Measurements from ENCODE around the gene CCDC24. TPM values are rescaled to one million over a fixed set of nuclear protein-coding genes. Genes with fewer than 3 reads are reported as not detected.

CCDC24 gene
- total RNA-seq, 2 experiments from 2014 or later: 1.2 to 2.0 TPM

GRCh38 chr1:43974443-43975248 is 16.8 kb upstream of the CCDC24 start, which contains the start of gene ATP6V0B:
Gene ATP6V0B (plus strand): TSS chr1:43974960. CDS start chr1:43975041, 81 bp downstream.
- intact Hi-C loops (cut with DNase I, micrococcal nuclease): loop anchor here (1.0 to 5.0 kb wide), 15 partner anchors 16 to 1518 kb away; partner anchors contain the start of genes CCDC24 (in 2 of the 2), IPO13 (in 2 of the 2), CFAP57 (in 1 of the 2) and DMAP1 (in 1 of the 2)
- H3K4me1 Mint-ChIP-seq: peaks cover 48% of the 10 kb centered on the region
- POLR2A ChIA-PET: interaction anchor here (0.7 to 0.9 kb wide), 2 partner anchors 10 to 325 kb away, joined by 3 read pairs; partner anchors contain the start of gene KDM4A
- DNase-seq (peak; percentile 99), ATAC-seq (peak; percentile 76)
- CTCF ChIA-PET: interaction anchor here (0.5 to 1.5 kb wide), 5 partner anchors 24 to 445 kb away, joined by 3 to 6 read pairs (median 3); no protein-coding TSS in a partner anchor
- no peaks in the 10 kb centered on the region for H3K9me3 Mint-ChIP-seq (ENCODE audit: low read depth)
- H3K36me3 Mint-ChIP-seq (ENCODE audit: low read depth): peaks cover 57% of the 10 kb centered on the region
- H3K4me3 Mint-ChIP-seq: peak within 1 kb of the TSS; percentile 81
- peak within 1 kb of the TSS; percentile 88 for H3K27ac Mint-ChIP-seq
- H3K27me3 Mint-ChIP-seq: no peaks in the 10 kb centered on the region

- no peaks in the 10 kb centered on the region for H3K9me3 Mint-ChIP-seq (ENCODE audit: low read depth)
- H3K27ac Mint-ChIP-seq: peak overlapping the region; percentile 63
- H3K27me3 Mint-ChIP-seq: peaks cover 2% of the 10 kb centered on the region
- intact Hi-C loops (cut with DNase I, micrococcal nuclease): loop anchor here (2.0 to 5.0 kb wide), 3 partner anchors 15 to 523 kb away; partner anchors contain the start of genes CCDC24 (in 1 of the 2), DMAP1 (in 1 of the 2) and HYI (in 1 of the 2)
- ChIA-PET POLR2A (interaction anchor here (0.6 to 0.9 kb wide), 3 partner anchors 11 to 325 kb away, joined by 3 read pairs; partner anchors contain the start of gene KDM4A), CTCF (interaction anchor here (1.0 to 1.5 kb wide), 5 partner anchors 29 to 445 kb away, joined by 3 to 6 read pairs (median 4); partner anchors contain the start of genes ARTN and IPO13)
- H3K4me3 Mint-ChIP-seq: peak overlapping the region; percentile 81
- ATAC-seq (peak; percentile 3), DNase-seq (peak; percentile 45)
- H3K36me3 Mint-ChIP-seq (ENCODE audit: low read depth): peaks cover 57% of the 10 kb centered on the region
- H3K4me1 Mint-ChIP-seq: peaks cover 50% of the 10 kb centered on the region
These were observed 16.0 kb upstream of the CCDC24 start for GRCh38 chr1:43975249-43975961.

GRCh38 chr1:43976045-43976444 is 15.4 kb upstream of the CCDC24 start:
- Mint-ChIP-seq H3K27me3 (peaks cover 5% of the 10 kb centered on the region), H3K9me3 (ENCODE audit: low read depth) (no peaks in the 10 kb centered on the region), H3K4me1 (peaks cover 49% of the 10 kb centered on the region), H3K36me3 (ENCODE audit: low read depth) (peaks cover 59% of the 10 kb centered on the region), H3K4me3 (peak overlapping the region; percentile 81), H3K27ac (peak overlapping the region; percentile 16)
- no peak for DNase-seq
- intact Hi-C loops (cut with DNase I, micrococcal nuclease): loop anchor here in 1 of 2 experiments (5.0 kb wide), 2 partner anchors 236 to 524 kb away; partner anchors contain the start of genes DMAP1 and HYI
- no peak for ATAC-seq
- ChIA-PET CTCF (interaction anchor here (1.1 to 1.4 kb wide), 3 partner anchors 29 to 72 kb away, joined by 3 to 6 read pairs (median 4); partner anchors contain the start of genes ARTN and IPO13), POLR2A (interaction anchor here (0.6 kb wide), 1 partner anchor 16 kb away, joined by 3 read pairs; no protein-coding TSS in a partner anchor)

GRCh38 chr1:43976890-43977289 is 14.5 kb upstream of the CCDC24 start:
- peaks cover 5% of the 10 kb centered on the region for H3K27me3 Mint-ChIP-seq
- ChIA-PET POLR2A (no interaction called here), CTCF (interaction anchor here (1.1 kb wide), 1 partner anchor 71 kb away, joined by 5 read pairs; no protein-coding TSS in a partner anchor)
- H3K4me3 Mint-ChIP-seq: peak overlapping the region; percentile 3
- peaks cover 56% of the 10 kb centered on the region for H3K36me3 Mint-ChIP-seq (ENCODE audit: low read depth)
- no peak for ATAC-seq
- H3K9me3 Mint-ChIP-seq (ENCODE audit: low read depth): no peaks in the 10 kb centered on the region
- H3K27ac Mint-ChIP-seq: no peak overlapping the region
- intact Hi-C loops (cut with DNase I, micrococcal nuclease): loop anchor here in 1 of 2 experiments (5.0 kb wide), 2 partner anchors 235 to 525 kb away; partner anchors contain the start of genes DMAP1 and HYI
- H3K4me1 Mint-ChIP-seq: peaks cover 46% of the 10 kb centered on the region
- no peak for DNase-seq

GRCh38 chr1:43977376-43978263 is 13.8 kb upstream of the CCDC24 start:
- H3K4me3 Mint-ChIP-seq: peak overlapping the region; percentile 74
- no peak for ATAC-seq
- H3K27ac Mint-ChIP-seq: no peak overlapping the region
- ChIA-PET CTCF (interaction anchor here (0.6 to 1.3 kb wide), 4 partner anchors 27 to 70 kb away, joined by 3 to 5 read pairs (median 4); no protein-coding TSS in a partner anchor), POLR2A (interaction anchor here (0.6 kb wide), 1 partner anchor 51 kb away, joined by 5 read pairs; no protein-coding TSS in a partner anchor)
- intact Hi-C loops (cut with DNase I, micrococcal nuclease): loop anchor here in 1 of 2 experiments (5.0 kb wide), 2 partner anchors 235 to 525 kb away; partner anchors contain the start of genes DMAP1 and HYI
- H3K9me3 Mint-ChIP-seq (ENCODE audit: low read depth): no peaks in the 10 kb centered on the region
- DNase-seq: no peak
- H3K36me3 Mint-ChIP-seq (ENCODE audit: low read depth): peaks cover 50% of the 10 kb centered on the region
- peaks cover 46% of the 10 kb centered on the region for H3K4me1 Mint-ChIP-seq
- H3K27me3 Mint-ChIP-seq: peaks cover 5% of the 10 kb centered on the region

GRCh38 chr1:43978264-43978550 is 13.2 kb upstream of the CCDC24 start:
- intact Hi-C loops (cut with DNase I, micrococcal nuclease): loop anchor here in 1 of 2 experiments (5.0 kb wide), 2 partner anchors 234 to 526 kb away; partner anchors contain the start of genes DMAP1 and HYI
- H3K9me3 Mint-ChIP-seq (ENCODE audit: low read depth): no peaks in the 10 kb centered on the region
- peaks cover 48% of the 10 kb centered on the region for H3K36me3 Mint-ChIP-seq (ENCODE audit: low read depth)
- peaks cover 5% of the 10 kb centered on the region for H3K27me3 Mint-ChIP-seq
- H3K27ac Mint-ChIP-seq: no peak overlapping the region
- DNase-seq (no peak), ATAC-seq (no peak)
- POLR2A ChIA-PET: interaction anchor here (0.6 kb wide), 1 partner anchor 50 kb away, joined by 5 read pairs; no protein-coding TSS in a partner anchor
- CTCF ChIA-PET: interaction anchor here (0.6 to 1.3 kb wide), 3 partner anchors 27 to 46 kb away, joined by 3 to 4 read pairs (median 3); no protein-coding TSS in a partner anchor
- H3K4me3 Mint-ChIP-seq: peak overlapping the region; percentile 74
- peaks cover 46% of the 10 kb centered on the region for H3K4me1 Mint-ChIP-seq

GRCh38 chr1:43978551-43979260 is 12.7 kb upstream of the CCDC24 start, which contains the start of gene B4GALT2:
Gene B4GALT2 (plus strand): TSS chr1:43979210. CDS start chr1:43981161, 1,951 bp downstream.
- DNase-seq (peak; percentile 65), ATAC-seq (no peak)
- intact Hi-C loops (cut with DNase I, micrococcal nuclease): loop anchor here in 1 of 2 experiments (1.0 to 5.0 kb wide), 4 partner anchors 52 to 526 kb away; partner anchors contain the start of genes DMAP1, HYI and ST3GAL3
- CTCF ChIA-PET: interaction anchor here (1.1 to 1.3 kb wide), 2 partner anchors 26 to 46 kb away, joined by 3 read pairs; no protein-coding TSS in a partner anchor
- Mint-ChIP-seq H3K4me3 (peak within 1 kb of the TSS; percentile 84), H3K4me1 (peaks cover 42% of the 10 kb centered on the region), H3K27ac (peak within 1 kb of the TSS; percentile 76), H3K9me3 (ENCODE audit: low read depth) (no peaks in the 10 kb centered on the region), H3K36me3 (ENCODE audit: low read depth) (peaks cover 46% of the 10 kb centered on the region), H3K27me3 (peaks cover 5% of the 10 kb centered on the region)
- POLR2A ChIA-PET: interaction anchor here (0.6 kb wide), 1 partner anchor 50 kb away, joined by 5 read pairs; no protein-coding TSS in a partner anchor

- no peak for ATAC-seq
- CTCF ChIA-PET: no interaction called here
- no peak overlapping the region for H3K4me3 Mint-ChIP-seq
- intact Hi-C loops (cut with DNase I, micrococcal nuclease): loop anchor here in 1 of 2 experiments (1.0 to 5.0 kb wide), 4 partner anchors 51 to 527 kb away; partner anchors contain the start of genes DMAP1, HYI and ST3GAL3
- H3K27ac Mint-ChIP-seq: no peak overlapping the region
- no peaks in the 10 kb centered on the region for H3K9me3 Mint-ChIP-seq (ENCODE audit: low read depth)
- H3K4me1 Mint-ChIP-seq: peaks cover 37% of the 10 kb centered on the region
- H3K36me3 Mint-ChIP-seq (ENCODE audit: low read depth): peaks cover 42% of the 10 kb centered on the region
- no peak for DNase-seq
- POLR2A ChIA-PET: no interaction called here
- peaks cover 5% of the 10 kb centered on the region for H3K27me3 Mint-ChIP-seq
These were observed 12.2 kb upstream of the CCDC24 start for GRCh38 chr1:43979261-43979527.

- DNase-seq: peak; percentile 52
- ChIA-PET POLR2A (no interaction called here), CTCF (no interaction called here)
- H3K4me3 Mint-ChIP-seq: peak overlapping the region; percentile 84
- no peaks in the 10 kb centered on the region for H3K9me3 Mint-ChIP-seq (ENCODE audit: low read depth)
- peak overlapping the region; percentile 76 for H3K27ac Mint-ChIP-seq
- peaks cover 36% of the 10 kb centered on the region for H3K4me1 Mint-ChIP-seq
- H3K36me3 Mint-ChIP-seq (ENCODE audit: low read depth): peaks cover 42% of the 10 kb centered on the region
- peak; percentile 31 for ATAC-seq
- H3K27me3 Mint-ChIP-seq: peaks cover 5% of the 10 kb centered on the region
- intact Hi-C loops (cut with DNase I, micrococcal nuclease): loop anchor here in 1 of 2 experiments (1.0 to 5.0 kb wide), 4 partner anchors 51 to 527 kb away; partner anchors contain the start of genes DMAP1, HYI and ST3GAL3
These were observed 11.7 kb upstream of the CCDC24 start for GRCh38 chr1:43979528-43980254.
